Progenitor cell of endocrine pancreas (in vitro differentiated cells): ENCODE data around the gene CEP83. TPM values are rescaled to one million over a fixed set of nuclear protein-coding genes. Genes with fewer than 3 reads are reported as not detected.

Experiments
- DNase-seq: peaks from one replicate; pipeline ENCODE4 v3.0.0; 2021; ENCODE audit warnings: low spot score; ENCODE audit not compliant: unreplicated experiment
- H3K27ac Mint-ChIP-seq: 2 replicates; pipeline ENCODE4 v1.8.0; 2021; ENCODE audit warnings: mild to moderate bottlenecking, moderate library complexity, mixed read lengths
- H3K27me3 Mint-ChIP-seq: 2 replicates; pipeline ENCODE4 v1.8.0; 2021; ENCODE audit warnings: mixed read lengths
- H3K36me3 Mint-ChIP-seq: 2 replicates; pipeline ENCODE4 v1.8.0; 2022; ENCODE audit warnings: mixed read lengths; ENCODE audit not compliant: insufficient read depth
- H3K4me1 Mint-ChIP-seq: 2 replicates; pipeline ENCODE4 v1.8.0; 2021; ENCODE audit warnings: low read depth, mixed read lengths
- H3K4me3 Mint-ChIP-seq: 2 replicates; pipeline ENCODE4 v1.8.0; 2021; ENCODE audit warnings: low read depth, mild to moderate bottlenecking, moderate library complexity, mixed read lengths
- H3K9me3 Mint-ChIP-seq: 2 replicates; pipeline ENCODE4 v1.8.0; 2021; ENCODE audit warnings: low read depth, mixed read lengths
- CTCF ChIP-seq: fragments of 200-600 bp; sonication (generic); IDR thresholded peaks from one replicate; pipeline ENCODE4 v1.5.0; 2021; ENCODE audit warnings: antibody characterized with exemption, mild to moderate bottlenecking; ENCODE audit not compliant: unreplicated experiment
- total RNA-seq: library from RNA; stranded (reverse); gene quantifications from 2 replicates; pipeline ENCODE4 v1.2.1, GENCODE V29; 2021

The CEP83 gene
- total RNA-seq, 1 donor from 2014 or later, result 38.6 TPM

- TF ChIP-seq CTCF, result no peak
- Mint-ChIP-seq H3K27me3 (no peaks in the 10 kb centered on the region), H3K27ac (no peak overlapping the region), H3K9me3 (peaks cover 7% of the 10 kb centered on the region), H3K36me3 (peaks cover 8% of the 10 kb centered on the region), H3K4me3 (no peak overlapping the region), H3K4me1 (peaks cover 13% of the 10 kb centered on the region)
- DNase-seq, result no peak
Observed at GRCh38 chr12:94379479-94380113, 80.1 kb downstream of the CEP83 start.

DNA sequence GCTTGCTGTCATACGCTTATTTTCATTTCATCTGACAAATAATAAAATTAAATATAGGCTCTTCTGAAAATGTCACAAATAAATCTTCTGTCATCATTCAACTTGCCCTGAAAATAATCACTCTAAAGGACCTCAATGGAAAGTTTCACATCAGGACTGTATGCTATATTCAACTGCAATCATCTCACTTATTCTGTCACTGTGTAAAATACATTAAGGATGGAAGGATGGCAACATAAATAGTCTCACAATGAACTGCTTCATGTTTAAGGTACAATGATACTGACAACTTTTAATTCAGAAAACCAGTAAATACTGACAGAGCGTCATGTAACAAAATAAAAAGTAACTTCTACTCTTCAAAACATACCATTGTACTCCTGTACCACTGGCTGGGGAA lies 82.1 kb downstream of the CEP83 start:
- DNase-seq, result no peak
- peaks cover 13% of the 10 kb centered on the region for H3K4me1 Mint-ChIP-seq
- no peaks in the 10 kb centered on the region for H3K27me3 Mint-ChIP-seq
- H3K4me3 Mint-ChIP-seq, result no peak overlapping the region
- H3K27ac Mint-ChIP-seq, result no peak overlapping the region
- TF ChIP-seq CTCF, result no peak
- H3K9me3 Mint-ChIP-seq, result no peaks in the 10 kb centered on the region
- peaks cover 2% of the 10 kb centered on the region for H3K36me3 Mint-ChIP-seq

DNA sequence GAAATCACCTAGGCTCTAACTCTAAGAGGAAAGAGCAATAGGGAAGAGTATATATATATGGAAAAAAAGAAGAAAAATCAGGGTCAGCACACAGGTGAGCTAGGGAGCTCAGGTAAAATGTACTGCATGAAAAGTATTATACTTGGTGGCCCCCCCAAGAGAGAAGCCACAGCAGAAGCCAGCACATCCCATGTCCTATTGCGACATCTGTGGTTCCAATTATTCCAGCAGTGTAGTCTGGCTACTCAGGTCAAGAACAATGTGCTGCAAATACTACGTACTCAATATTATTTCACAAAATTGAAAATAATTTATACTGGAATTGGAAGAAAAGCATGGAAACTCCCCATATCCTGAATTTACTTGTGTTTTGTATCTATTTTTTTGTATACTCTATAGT lies 85.5 kb downstream of the CEP83 start:
- Mint-ChIP-seq H3K4me3 (no peak overlapping the region), H3K9me3 (no peaks in the 10 kb centered on the region), H3K27ac (no peak overlapping the region), H3K4me1 (peaks cover 3% of the 10 kb centered on the region), H3K27me3 (no peaks in the 10 kb centered on the region), H3K36me3 (peaks cover 2% of the 10 kb centered on the region)
- no peak for TF ChIP-seq CTCF
- DNase-seq, result no peak

DNA sequence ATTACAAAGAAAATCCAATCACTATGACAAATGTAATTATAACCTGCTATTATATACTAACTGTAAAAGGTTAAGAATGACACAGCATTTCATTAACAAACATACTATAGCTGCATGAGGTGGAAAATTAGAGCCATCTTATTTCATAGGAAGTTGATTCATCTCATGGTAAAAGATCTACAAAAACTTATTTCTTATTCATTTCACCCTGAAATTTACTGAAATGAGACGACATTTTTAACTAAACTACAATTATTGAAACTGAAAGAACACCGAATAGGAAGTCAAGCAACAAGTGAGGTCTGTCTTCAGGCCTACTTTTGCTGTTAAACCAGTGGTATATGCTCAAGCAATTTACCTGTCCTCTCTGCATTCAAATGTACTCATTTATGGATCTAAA lies 87.2 kb downstream of the CEP83 start:
- no peaks in the 10 kb centered on the region for H3K9me3 Mint-ChIP-seq
- H3K36me3 Mint-ChIP-seq, result no peaks in the 10 kb centered on the region
- no peak for TF ChIP-seq CTCF
- peaks cover 7% of the 10 kb centered on the region for H3K4me1 Mint-ChIP-seq
- no peak overlapping the region for H3K4me3 Mint-ChIP-seq
- H3K27ac Mint-ChIP-seq, result no peak overlapping the region
- no peak for DNase-seq
- H3K27me3 Mint-ChIP-seq, result no peaks in the 10 kb centered on the region

- Mint-ChIP-seq H3K27me3 (no peaks in the 10 kb centered on the region), H3K4me1 (no peaks in the 10 kb centered on the region), H3K36me3 (peaks cover 48% of the 10 kb centered on the region), H3K4me3 (no peak overlapping the region), H3K9me3 (peaks cover 37% of the 10 kb centered on the region), H3K27ac (no peak overlapping the region)
- DNase-seq, result no peak
- no peak for TF ChIP-seq CTCF
Observed at GRCh38 chr12:94362653-94363052, 97.0 kb downstream of the CEP83 start.
